Neural crest cell (in vitro differentiated cells): Measurements from ENCODE around the gene DCD. TPM values are rescaled to one million over a fixed set of nuclear protein-coding genes. Genes with fewer than 3 reads are reported as not detected.

Experiments used
- DNase-seq: peaks from one replicate; pipeline ENCODE4 v3.0.0; 2021; ENCODE audit warnings: low read depth, mixed read lengths, low spot score
- H3K27ac Mint-ChIP-seq: one replicate; pipeline ENCODE4 v1.8.0; 2021; ENCODE audit warnings: mild to moderate bottlenecking, mixed read lengths; ENCODE audit not compliant: unreplicated experiment
- H3K27me3 Mint-ChIP-seq: 2 replicates; pipeline ENCODE4 v1.8.0; 2021; ENCODE audit warnings: low read depth, mild to moderate bottlenecking, mixed read lengths
- H3K36me3 Mint-ChIP-seq: 2 replicates; pipeline ENCODE4 v1.8.0; 2021; ENCODE audit warnings: low read depth, mild to moderate bottlenecking, mixed read lengths
- H3K4me1 Mint-ChIP-seq: 2 replicates; pipeline ENCODE4 v1.8.0; 2021; ENCODE audit warnings: mixed read lengths
- H3K4me3 Mint-ChIP-seq: one replicate; pipeline ENCODE4 v1.8.0; 2021; ENCODE audit warnings: mild to moderate bottlenecking, mixed read lengths
- H3K9me3 Mint-ChIP-seq: 2 replicates; pipeline ENCODE4 v1.8.0; 2021; ENCODE audit warnings: mixed read lengths
- CTCF ChIP-seq: fragments of 200-600 bp; sonication (generic); conservative IDR thresholded peaks from 2 replicates; pipeline ENCODE4 v1.5.0; 2021; ENCODE audit warnings: antibody characterized with exemption, mild to moderate bottlenecking
- long read RNA-seq: library from polyadenylated mRNA; unstranded; transcript quantifications from one replicate; pipeline ENCODE4 v2.0.0, GENCODE V29; 2020
- total RNA-seq: library from RNA; stranded (reverse); gene quantifications from 2 replicates; pipeline ENCODE4 v1.2.1, GENCODE V29; 2021

The DCD gene
- total RNA-seq: not detected in 2 replicates
- long read RNA-seq: 0 reads

GRCh38 chr12:54648265-54648664, at the start of gene DCD:
Gene DCD, minus strand, starts transcription at chr12:54648365. Its CDS starts 62 bp downstream, at chr12:54648303.
- Mint-ChIP-seq H3K9me3 (no peaks in the 10 kb centered on the region), H3K27me3 (peaks cover 46% of the 10 kb centered on the region), H3K36me3 (no peaks in the 10 kb centered on the region), H3K4me1 (no peaks in the 10 kb centered on the region), H3K27ac (no peak within 1 kb of the TSS), H3K4me3 (no peak within 1 kb of the TSS)
- TF ChIP-seq CTCF: no peak
- DNase-seq: no peak

GRCh38 chr12:54697851-54698250, 49.7 kb upstream of the DCD start:
- H3K27ac Mint-ChIP-seq: no peak overlapping the region
- H3K9me3 Mint-ChIP-seq: no peaks in the 10 kb centered on the region
- no peak for TF ChIP-seq CTCF
- H3K36me3 Mint-ChIP-seq: no peaks in the 10 kb centered on the region
- no peaks in the 10 kb centered on the region for H3K27me3 Mint-ChIP-seq
- no peak for DNase-seq
- H3K4me1 Mint-ChIP-seq: peaks cover 13% of the 10 kb centered on the region
- no peak overlapping the region for H3K4me3 Mint-ChIP-seq

GRCh38 chr12:54692353-54692752, 44.2 kb upstream of the DCD start:
- DNase-seq: no peak
- H3K4me3 Mint-ChIP-seq: no peak overlapping the region
- no peak overlapping the region for H3K27ac Mint-ChIP-seq
- H3K4me1 Mint-ChIP-seq: peaks cover 6% of the 10 kb centered on the region
- H3K9me3 Mint-ChIP-seq: peaks cover 5% of the 10 kb centered on the region
- H3K36me3 Mint-ChIP-seq: no peaks in the 10 kb centered on the region
- TF ChIP-seq CTCF: no peak
- peaks cover under 1% of the 10 kb centered on the region for H3K27me3 Mint-ChIP-seq

GRCh38 chr12:54689984-54690383, 41.8 kb upstream of the DCD start:
- Mint-ChIP-seq H3K27ac (no peak overlapping the region), H3K4me3 (no peak overlapping the region), H3K4me1 (peaks cover 6% of the 10 kb centered on the region), H3K9me3 (peaks cover 7% of the 10 kb centered on the region), H3K36me3 (no peaks in the 10 kb centered on the region), H3K27me3 (peaks cover 6% of the 10 kb centered on the region)
- peak; percentile 32 for TF ChIP-seq CTCF
- DNase-seq: no peak

GRCh38 chr12:54689034-54689372, 40.8 kb upstream of the DCD start:
- Mint-ChIP-seq H3K36me3 (no peaks in the 10 kb centered on the region), H3K27ac (no peak overlapping the region), H3K4me3 (no peak overlapping the region), H3K4me1 (peaks cover 14% of the 10 kb centered on the region), H3K27me3 (peaks cover 15% of the 10 kb centered on the region), H3K9me3 (peaks cover 7% of the 10 kb centered on the region)
- DNase-seq: no peak
- no peak for TF ChIP-seq CTCF
